ENCODE results near the gene UXT.
A peak's percentile ranks its signal among the peaks of the same experiment; 100 is the strongest.
"Not testable (repeated sequence)": the region's sequence is repeated elsewhere in the genome, so short reads cannot be mapped to it uniquely, and the experiment has no call there.

UXT gene

GRCh38 chrX:47658684-47659420 is at the start of gene UXT:
UXT (minus strand) TSS chrX:47659180; CDS start chrX:47658927, 253 bp downstream.
- peak; percentile 80 for DNase-seq (ENCODE audit: low spot score)

GRCh38 chrX:47707031-47707780 is 48.2 kb upstream of the UXT start:
- no peak for DNase-seq (ENCODE audit: low spot score)

GRCh38 chrX:47706575-47706974 is 47.6 kb upstream of the UXT start:
- peak; percentile 43 for DNase-seq (ENCODE audit: low spot score)

GRCh38 chrX:47704736-47705135 is 45.8 kb upstream of the UXT start:
- no peak for DNase-seq (ENCODE audit: low spot score)

- DNase-seq (ENCODE audit: low spot score), result no peak
Measured at GRCh38 chrX:47697181-47697580, 38.2 kb upstream of the UXT start.

GRCh38 chrX:47690175-47690574 is 31.2 kb upstream of the UXT start:
- DNase-seq (ENCODE audit: low spot score), result peak; percentile 11

- DNase-seq (ENCODE audit: low spot score), result no peak
Measured at GRCh38 chrX:47687263-47687662, 28.3 kb upstream of the UXT start.

- no peak for DNase-seq (ENCODE audit: low spot score)
Measured at GRCh38 chrX:47683829-47684205, 24.8 kb upstream of the UXT start.

- no peak for DNase-seq (ENCODE audit: low spot score)
Measured at GRCh38 chrX:47683184-47683828, 24.3 kb upstream of the UXT start.

GRCh38 chrX:47675959-47676859 is 17.2 kb upstream of the UXT start:
- DNase-seq (ENCODE audit: low spot score), result not testable (repeated sequence)

- DNase-seq (ENCODE audit: low spot score), result peak; percentile 11
Measured at GRCh38 chrX:47674776-47675175, 15.8 kb upstream of the UXT start.

- not testable (repeated sequence) for DNase-seq (ENCODE audit: low spot score)
Measured at GRCh38 chrX:47665797-47666196, 6.8 kb upstream of the UXT start.

- DNase-seq (ENCODE audit: low spot score), result no peak
Measured at GRCh38 chrX:47664737-47665136, 5.8 kb upstream of the UXT start.

- DNase-seq (ENCODE audit: low spot score), result peak; percentile 58
Measured at GRCh38 chrX:47662144-47662657, 3.2 kb upstream of the UXT start.

GRCh38 chrX:47661539-47661938 is 2.6 kb upstream of the UXT start:
- no peak for DNase-seq (ENCODE audit: low spot score)

- DNase-seq (ENCODE audit: low spot score), result no peak
Measured at GRCh38 chrX:47659421-47659726, 394 bp upstream of the UXT start.

GRCh38 chrX:47658301-47658683 is 688 bp downstream of the UXT start:
- DNase-seq (ENCODE audit: low spot score), result no peak

- DNase-seq (ENCODE audit: low spot score), result no peak
Measured at GRCh38 chrX:47651043-47651905, 7.7 kb downstream of the UXT start.

- peak; percentile 90 for DNase-seq (ENCODE audit: low spot score)
Measured at GRCh38 chrX:47650164-47651042, 8.6 kb downstream of the UXT start, which contains the start of gene ELK1. ELK1 (minus strand) TSS chrX:47650563; CDS start chrX:47641441, 9,122 bp downstream.

- no peak for DNase-seq (ENCODE audit: low spot score)
Measured at GRCh38 chrX:47649781-47650163, 9.2 kb downstream of the UXT start.
